ENCODE data around the gene KCNJ5.

DNA sequence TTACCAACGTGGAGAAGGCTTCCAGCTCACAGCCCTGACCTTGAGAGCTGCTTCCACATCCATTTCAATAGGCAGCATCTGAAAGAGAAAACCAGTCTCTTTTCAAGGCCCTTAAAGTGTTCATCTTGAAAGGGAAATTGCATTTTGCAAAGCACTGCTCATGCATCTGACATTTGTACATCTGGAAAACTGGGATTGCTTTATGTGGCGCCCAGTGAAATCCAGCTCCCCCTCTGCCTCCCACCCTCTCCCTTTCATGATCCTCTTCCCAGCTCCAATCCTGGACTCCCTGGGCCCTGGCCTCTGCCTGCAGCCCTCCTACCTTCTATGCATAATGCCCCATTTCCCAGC, 34.1 kb downstream of the KCNJ5 start:
- TF ChIP-seq CTCF (IDR thresholded peaks at IDR 0.05 in 2 of 3, conservative IDR thresholded peaks at IDR 0.05 in 1 of 3; ENCODE audit: control insufficient read depth in 2 of 3, extremely low read depth in 1 of 3, insufficient read depth in 1 of 3, low read depth in 3 of 3, low read length in 3 of 3): no peak
- TF ChIP-seq ZZZ3 (IDR thresholded peaks at IDR 0.05; ENCODE audit: control insufficient read depth, insufficient read length, low read depth): no peak
- no peak for TF ChIP-seq ATF3 (IDR thresholded peaks at IDR 0.05; ENCODE audit: borderline replicate concordance, extremely low read depth, low read depth, low read length)
- no peak for TF ChIP-seq SUZ12 (IDR thresholded peaks at IDR 0.05; ENCODE audit: unreplicated experiment)
- TF ChIP-seq TCF7 (IDR thresholded peaks at IDR 0.05; ENCODE audit: borderline replicate concordance): no peak
- no peak for TF ChIP-seq PKNOX1 (IDR thresholded peaks at IDR 0.05)
- TF ChIP-seq EP300 (IDR thresholded peaks at IDR 0.05; ENCODE audit: borderline replicate concordance in 1 of 2, control insufficient read depth in 1 of 2, low read depth in 2 of 2, low read length in 2 of 2): no peak
- TF ChIP-seq SREBF1 (IDR thresholded peaks at IDR 0.05; ENCODE audit: low read length): no peak
